ENCODE results near the gene RHPN2.
A peak's percentile ranks its signal among the peaks of the same experiment; 100 is the strongest.

The RHPN2 gene

DNA sequence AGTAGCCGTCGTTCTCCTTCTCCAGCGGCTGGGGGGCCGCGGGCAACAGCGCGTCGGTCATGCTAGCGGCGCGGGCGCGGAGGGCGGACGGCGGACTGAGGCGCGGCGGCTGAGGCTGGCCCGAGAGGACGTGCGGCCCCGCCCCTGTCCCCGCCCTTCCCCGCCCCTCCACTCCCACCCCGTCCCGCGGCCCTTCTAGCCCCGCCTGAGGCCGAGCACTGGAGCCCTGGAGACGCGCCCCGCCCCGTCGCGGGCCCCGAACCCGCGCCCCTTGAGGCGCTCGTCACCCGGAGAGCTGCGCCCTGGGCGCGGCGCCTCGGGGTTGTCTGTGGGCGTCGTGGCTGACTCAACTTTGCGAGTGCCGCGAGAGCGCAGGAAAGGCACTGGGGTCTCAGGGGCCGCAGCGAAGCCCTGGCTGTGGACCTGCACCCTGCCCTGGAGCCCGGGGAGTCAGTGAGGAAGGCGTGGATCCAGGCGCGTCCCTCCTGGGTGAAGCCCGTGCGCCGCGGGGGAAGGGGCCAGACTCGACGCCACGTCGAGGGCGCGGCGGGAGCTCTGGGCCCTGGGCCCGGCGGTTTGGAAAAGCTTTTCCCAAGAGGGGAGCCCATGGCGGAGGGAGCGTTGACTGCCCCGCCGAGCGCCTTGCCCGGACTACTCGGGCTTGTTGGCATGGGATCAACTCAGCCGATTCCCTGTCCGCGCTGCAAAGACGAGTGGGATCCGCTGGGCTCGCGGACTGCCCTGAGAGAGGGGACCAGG, at the start of gene RHPN2:
TSS of gene RHPN2 (minus strand) at position 97 of the 759 bp plus-strand sequence. CDS start at position 61, 36 bp downstream.
- peak; percentile 53 for DNase-seq (ENCODE audit: low read depth)

DNA sequence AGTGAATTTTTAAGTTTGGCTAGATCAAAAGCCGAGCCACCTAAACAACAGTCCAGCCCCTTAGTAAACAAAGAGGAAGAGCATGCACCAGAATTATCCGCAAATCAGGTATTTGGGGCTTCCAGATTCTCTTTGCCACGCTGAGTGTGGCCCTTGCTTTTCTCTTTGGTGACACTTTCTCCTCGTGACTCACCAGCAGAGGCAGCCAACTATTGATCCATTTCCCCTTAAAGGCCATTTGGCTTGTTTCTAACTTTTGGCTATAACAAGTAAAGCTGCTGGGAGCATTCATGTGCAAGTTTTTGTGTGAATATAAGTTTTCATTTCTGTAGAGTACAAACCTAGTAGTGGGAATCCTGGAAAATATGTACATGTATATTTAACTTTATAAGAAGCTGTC, 49.6 kb upstream of the RHPN2 start:
- DNase-seq (ENCODE audit: low read depth): no peak

DNA sequence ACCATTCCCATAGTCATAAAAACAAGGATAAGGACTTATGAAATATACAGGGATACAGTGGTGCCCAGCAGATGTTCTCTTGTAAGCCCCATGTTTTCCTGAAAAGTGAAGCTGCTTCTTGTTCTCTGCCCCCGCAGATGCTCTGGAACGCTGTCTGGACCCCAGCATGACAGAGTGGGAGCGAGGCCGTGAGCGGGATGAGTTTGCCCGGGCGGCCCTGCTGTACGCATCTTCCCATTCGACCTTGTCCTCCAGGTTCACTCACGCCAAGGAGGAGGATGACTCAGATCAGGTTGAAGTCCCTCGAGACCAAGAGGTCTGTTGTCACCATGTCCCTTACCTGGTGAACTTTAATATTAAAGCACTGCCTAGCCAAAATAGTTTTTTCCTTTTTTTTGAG, 46.9 kb upstream of the RHPN2 start:
- no peak for DNase-seq (ENCODE audit: low read depth)

DNA sequence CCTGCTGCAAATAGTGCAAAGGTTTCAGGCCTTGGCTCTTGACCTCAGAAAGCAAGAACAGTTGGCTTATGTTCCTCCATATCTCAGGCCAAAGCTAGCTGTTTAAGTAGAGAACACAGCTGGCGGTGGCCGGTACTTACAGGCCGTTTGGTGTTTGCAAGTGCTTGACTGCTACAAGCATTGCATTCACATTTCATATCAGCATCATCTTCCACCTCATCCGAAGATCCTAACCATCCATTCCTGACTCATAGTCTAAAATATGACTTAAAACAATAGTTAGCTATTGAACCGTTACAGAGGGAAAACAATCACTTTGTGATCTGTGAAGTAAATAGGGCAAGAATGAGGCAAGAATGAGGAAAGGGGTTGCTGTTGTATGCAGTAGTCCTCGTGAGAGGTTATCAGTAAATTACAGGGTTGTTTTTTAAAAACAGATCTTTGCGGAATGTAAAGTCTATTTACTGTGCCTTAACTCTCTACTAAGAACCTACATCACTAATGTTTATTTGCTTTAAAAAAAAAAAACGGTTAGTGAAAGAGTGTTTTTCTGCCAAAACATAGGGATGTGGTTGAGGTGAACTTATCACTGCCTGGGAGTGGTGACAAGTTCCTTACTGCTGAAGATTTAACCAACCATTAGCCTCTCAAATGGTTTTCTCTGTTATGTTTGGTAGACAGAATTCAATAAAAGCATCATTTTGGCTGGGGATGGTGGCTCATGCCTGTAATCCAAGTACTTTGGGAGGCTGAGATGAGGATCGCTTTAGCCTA, 45.6 kb upstream of the RHPN2 start:
- DNase-seq (ENCODE audit: low read depth): no peak

DNA sequence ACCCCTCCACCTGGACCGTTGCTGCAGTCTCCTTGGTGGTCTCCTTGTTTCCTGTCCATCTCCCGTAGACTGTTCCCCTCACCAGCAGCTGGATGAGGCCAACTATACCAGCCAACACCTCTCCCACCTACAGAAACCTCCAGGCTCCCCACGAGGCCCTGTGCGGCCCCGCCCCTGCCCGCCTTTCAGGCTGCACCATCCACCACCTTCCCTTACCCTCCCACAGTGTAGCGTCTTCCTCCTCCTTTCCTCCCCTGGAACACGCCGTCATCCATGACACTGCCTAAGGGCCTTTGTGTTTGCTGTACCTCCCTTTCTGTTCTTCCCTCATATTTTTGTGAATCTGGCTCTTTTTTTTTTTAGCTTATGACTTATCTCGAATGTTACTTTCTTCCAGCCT, 43.5 kb upstream of the RHPN2 start:
- no peak for DNase-seq (ENCODE audit: low read depth)

DNA sequence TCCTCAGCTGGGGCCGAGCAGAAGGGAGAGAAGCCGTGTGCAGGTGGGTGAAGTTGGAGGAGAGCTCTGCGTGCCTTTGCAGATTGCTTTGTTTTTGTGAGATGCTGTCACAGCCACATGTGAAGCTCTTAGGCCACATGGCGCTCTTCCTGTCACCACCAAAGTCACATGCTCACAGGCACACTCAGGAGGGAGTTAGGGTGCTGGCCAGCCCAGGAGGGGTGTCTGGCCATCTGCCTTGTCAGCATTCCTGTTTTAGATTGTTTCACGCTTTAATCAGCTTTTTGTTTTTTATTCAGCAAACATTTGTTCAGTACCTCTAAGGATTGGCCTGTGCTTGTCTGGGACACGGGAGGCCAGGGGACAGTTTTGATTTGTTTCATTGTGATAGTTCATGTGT, 38.2 kb upstream of the RHPN2 start:
- DNase-seq (ENCODE audit: low read depth): no peak

DNA sequence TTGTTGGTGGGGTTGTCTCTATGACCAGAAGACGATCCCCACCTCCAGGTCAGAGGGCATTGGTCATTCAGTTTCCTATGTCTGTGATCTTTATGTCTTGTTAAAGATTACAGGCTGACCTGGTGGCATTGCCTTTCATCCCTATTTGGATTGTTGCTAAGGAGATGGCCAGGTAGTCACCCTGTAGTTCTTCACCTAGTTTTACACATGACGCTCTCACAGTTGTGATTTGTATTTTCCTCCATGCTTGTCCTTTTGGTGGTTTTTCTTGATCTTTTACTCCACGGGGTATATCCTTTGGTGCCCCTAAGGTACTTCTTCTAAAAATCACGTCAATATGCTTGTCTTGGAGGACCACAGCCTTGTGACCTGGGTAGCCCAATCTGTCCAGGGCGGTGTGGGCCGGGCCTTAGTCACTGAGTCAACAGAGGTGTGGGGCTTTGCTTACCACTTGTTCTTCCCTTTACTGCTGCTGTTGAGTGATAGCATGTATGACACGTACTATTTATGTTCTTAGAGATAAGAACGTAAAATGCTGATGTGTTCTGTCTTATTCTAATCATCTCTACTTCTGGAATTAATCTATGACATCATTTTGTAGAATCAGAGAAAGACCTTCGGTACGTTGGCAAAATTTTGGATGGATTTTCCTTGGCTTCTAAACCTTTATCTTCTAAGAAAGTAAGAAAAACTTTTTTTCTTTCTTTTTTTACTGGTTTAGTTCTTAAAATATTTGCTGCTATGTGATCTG, 36.4 kb upstream of the RHPN2 start:
- no peak for DNase-seq (ENCODE audit: low read depth)

DNA sequence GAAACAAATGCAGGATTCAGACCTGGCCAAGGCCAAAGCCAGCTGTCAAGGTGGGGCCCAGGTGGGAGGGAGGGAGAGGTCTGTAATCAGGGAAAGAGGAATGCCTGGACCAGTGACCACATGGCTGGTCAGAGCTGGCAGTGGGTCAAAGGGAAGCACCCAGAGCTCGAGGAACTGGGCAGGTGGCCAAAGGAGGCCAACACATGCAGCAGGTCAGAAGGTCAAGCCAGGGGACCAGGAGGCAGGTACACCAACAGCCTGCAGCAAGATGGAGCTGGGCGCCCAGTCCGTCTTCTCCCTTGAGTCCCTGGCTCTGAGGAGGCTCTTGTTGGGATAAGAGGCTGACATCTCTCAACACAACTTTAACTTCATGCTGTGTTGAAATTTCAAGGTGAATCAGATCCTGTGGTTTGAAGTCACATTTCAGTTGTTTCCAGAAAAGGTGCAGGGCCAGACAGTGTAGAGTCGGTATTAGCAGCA, 33.4 kb upstream of the RHPN2 start:
- DNase-seq (ENCODE audit: low read depth): no peak

DNA sequence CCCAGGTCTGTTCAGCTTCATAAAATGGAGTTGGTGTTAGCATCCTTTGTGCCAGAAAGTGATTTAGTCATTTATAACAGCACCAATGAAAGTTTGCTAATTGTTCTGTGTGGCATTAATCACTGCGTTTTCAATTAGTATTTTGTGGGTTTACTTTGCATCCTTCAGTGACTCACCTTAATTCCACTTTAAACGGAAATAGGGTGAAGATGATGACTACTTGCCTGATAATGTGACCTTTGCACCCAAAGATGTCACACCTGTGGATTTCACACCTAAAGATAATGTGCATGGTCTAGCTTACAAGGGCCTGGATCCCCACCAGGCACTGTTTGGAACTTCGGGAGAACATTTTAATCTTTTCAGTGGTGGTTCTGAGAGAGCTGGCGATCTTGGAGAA, 31.3 kb upstream of the RHPN2 start:
- DNase-seq (ENCODE audit: low read depth): no peak

DNA sequence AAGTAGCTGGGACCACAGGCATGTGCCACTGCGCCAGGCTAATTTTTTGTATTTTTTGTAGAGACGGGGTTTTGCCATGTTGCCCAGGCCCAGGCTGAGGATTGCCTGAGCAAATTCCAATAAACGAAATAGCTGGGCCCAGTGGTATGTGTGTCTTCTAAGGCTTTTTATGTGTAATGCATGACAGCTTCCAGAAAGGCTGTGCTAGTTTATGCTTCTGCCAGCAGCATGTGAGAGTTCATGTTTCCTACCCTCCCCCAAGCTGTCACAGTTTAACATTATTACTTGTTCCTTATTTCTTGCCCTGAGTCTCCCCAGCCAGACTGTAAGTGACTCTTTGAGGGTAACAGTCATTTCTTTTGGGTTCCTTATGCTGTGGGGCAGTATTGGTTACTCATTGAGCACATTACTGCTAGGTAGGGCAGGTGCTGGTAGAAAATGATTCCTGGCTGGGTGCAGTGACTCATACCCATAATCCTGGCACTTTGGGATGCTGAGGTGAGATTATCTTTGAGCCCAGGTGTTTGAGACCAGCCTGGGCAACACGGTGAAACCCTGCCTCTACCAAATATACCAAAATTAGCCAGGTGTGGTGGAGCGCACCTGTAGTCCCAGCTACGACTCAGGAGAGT, 29.9 kb upstream of the RHPN2 start:
- no peak for DNase-seq (ENCODE audit: low read depth)

DNA sequence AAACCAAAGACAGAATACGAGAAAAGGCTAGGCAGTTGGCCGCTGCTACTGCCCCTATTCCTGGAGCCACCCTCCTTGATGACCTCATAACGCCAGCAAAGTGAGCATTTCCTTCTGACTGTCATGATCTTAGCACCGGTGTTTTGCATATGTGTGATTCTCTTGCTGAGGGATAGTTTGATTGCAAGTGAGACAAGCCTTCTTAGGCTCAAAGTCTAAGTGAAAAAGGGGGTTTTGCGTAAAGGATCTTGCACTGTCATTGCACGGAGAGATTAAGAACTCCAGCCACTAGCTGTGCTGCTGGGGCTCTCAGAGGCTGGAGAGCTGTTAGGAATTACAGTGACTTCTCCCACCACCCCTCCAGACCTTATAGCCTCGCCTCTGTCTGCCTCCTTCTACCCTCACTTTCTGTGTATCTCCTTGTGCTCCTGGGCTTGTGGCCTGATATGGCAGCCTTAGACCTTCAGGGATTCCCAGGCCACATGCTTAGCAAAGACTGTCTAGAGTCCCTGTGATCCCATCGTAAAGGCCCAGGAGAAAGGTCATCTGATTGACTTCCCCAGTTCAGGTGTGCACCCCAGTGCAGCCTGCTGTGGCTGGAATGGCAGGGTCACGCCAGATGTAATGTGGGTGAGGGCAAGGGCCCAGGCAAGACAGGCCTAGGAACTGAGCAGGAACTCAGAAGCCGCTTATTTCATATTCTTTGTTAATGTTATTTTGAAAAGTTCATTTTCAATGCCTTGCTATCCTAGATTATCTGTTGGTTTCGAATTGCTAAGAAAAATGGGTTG, 28.9 kb upstream of the RHPN2 start:
- DNase-seq (ENCODE audit: low read depth): no peak

DNA sequence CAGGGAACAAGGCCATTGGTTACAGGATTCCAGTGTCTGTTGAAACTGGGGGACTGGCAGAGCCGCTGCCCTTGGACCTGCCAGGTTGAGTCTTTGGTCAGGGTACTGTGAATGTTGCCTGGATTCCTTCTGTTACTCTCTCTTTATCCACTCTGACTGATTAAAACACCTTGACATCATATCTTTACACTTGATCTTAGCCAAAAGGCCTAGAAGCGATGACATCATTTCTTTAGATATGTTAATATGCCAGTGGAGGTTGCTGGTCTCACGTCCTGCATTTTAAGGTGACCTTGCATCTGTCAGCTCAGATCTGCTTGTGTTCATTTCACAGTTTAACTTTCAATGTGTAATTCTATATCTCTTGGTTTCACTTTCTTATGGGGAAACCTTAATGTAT, 25.5 kb upstream of the RHPN2 start:
- DNase-seq (ENCODE audit: low read depth): no peak

DNA sequence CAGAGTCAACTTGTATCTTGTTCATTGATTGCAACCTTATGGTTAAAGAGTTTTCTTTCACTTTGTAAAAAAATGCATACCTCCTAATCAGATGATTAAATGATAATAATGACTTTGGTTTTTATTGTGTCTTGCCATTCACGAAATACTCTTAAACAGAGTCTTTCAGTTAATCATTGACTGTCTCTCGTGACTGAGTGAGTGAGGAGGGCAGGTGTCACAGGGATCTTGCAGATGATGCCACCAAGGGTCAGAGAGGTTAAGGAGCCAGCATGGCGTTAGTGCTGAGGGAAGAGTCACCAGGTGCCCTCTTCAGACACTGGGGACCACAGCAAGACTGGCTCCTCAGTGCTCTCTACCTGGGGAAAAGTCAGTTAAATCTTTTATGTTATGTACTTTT, 24.3 kb upstream of the RHPN2 start:
- no peak for DNase-seq (ENCODE audit: low read depth)

DNA sequence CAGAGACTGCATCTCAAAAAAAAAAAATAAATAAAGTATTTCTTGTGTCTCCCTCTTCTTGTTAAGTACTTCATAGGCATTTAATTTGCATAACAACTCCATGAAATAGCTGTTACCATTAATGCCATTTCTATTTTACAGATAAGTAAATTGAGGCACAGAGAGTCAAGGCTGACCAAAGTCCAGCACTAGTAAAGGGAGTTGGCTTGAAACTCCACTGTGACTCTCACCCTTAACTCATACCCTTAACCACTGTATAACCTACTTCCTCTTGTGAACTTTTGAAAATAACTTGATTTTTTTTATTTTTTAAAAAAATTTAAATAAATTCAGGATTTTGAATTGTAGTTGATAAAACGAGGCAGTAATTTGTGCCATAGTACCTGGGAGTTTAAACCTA, 22.3 kb upstream of the RHPN2 start:
- no peak for DNase-seq (ENCODE audit: low read depth)

DNA sequence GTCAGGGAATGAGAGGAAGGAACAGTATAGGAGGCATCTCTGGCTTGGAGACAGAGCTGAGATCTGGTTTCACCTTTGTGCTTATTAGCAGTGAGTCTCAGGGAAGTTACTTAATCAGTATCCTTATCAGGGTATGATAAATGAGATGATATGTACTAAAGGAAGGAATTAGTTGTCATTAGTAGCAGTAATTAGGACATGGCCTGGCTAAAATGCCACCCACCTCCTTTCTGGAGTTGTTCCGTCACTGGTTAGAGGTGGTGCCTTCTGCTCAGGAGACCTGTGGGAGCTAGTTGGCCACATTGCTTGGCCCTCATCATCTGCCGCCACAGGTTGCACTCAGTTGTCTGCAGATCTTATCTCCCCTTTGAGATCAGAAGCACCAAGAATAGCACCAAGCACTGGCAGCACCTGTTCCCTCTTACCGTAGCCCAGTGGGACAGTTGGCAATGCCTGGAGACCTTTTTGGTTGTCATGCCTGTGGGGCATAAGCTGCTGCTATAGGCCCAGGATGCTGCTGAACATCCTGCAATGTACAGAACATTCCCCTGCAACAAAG, 21.0 kb upstream of the RHPN2 start:
- DNase-seq (ENCODE audit: low read depth): no peak

DNA sequence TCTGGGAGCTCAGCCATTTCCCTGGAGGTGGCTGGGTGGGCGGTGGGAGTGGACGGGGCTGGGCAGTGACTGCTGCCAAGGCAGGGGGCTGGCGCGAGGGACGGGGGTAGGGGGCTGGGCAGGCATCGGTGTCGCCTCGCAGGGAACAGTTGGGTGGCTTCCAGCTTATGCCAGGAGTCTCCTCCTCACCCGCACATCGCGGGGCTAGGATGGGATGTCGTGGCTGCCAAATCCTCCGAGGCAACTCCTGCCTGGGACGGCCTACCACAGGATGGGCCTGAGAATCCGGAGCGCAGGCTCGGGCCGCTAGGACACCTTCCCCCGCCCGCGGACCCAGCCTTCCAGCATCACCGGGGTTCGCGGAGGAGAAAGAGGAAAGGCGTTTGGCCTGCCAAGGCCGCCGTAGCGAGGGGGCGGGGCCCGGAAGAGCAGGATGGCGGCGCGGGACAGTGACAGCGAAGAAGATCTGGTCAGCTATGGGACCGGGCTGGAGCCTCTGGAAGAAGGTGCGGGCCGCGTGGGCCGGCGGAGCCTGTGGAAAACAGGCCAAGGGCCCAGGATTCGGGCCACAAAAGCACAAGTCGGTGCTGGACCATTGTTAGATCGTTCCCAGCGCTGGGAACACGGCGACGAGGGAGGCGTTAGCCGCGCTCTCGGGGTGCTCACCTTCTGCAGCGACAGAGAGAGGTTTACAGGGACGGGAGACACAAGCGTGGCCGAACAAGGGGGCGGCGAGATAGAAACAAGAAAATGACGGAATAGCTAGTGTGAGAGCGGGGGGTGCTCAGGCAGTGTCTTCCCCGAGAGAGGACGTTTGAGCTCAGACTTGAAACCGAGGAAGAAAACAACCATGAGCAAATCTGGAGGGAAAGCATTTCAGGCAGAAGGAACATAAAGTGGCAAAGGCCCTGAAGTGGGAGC, 16.3 kb upstream of the RHPN2 start, which contains the start of gene GPATCH1:
TSS of gene GPATCH1 (plus strand) at position 421 of the 921 bp plus-strand sequence. CDS start at position 434, 13 bp downstream.
- peak; percentile 69 for DNase-seq (ENCODE audit: low read depth)

DNA sequence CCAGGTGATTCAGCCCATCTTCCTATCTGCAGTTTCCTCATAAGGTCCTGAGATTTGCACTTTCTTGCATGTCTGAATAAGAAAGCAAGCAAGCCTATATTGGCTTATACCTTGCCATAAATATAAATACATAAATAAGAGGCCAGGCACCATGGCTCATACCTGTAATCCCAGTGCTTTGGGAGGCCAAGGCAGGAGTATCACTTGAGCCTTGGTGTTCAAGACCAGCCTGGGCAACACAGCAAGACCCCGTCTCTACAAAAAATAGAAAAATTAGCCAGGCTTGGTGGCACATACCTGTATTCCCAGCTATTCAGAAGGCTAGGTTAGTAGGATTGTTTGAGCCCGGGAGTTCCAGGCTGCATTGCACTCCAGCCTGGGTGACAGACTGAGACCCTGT, 10.8 kb upstream of the RHPN2 start:
- DNase-seq (ENCODE audit: low read depth): no peak

DNA sequence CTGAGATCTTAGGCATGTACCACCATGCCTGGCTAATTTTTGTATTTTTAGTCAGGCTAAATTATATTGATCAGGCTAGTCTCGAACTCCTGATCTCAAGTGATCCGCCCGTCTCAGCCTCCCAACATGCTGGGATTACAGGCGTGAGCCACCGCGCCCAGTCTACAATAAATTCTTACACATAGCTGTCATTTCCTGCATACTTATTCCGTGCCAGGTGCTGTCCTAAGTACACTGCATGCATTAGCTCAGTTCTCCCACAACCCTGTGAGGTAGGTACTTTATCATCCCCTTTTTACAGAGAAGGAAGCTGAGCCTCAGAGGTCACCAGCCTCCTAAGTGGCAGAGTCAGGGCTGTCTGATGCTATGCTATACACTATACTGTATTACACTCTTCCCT, 7.2 kb upstream of the RHPN2 start:
- no peak for DNase-seq (ENCODE audit: low read depth)

DNA sequence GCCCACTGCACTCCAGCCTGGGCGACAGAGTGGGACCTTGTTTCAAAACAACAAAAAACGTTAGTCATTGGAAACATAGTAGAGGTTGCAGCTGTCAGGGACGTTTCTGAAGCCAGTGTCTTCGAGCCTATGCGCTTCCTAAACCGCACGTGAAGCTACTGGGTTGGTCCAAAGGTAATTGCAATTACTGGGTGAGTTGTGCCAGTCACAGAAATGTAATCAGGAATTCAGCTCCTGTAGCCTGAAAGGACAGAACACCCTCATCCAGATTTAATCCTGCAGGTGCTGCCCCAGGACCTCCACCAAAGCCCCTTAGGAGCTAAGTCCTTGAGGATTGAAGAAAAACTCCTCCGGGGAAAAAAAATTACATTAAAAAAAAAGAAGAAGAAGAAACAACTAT, 2.4 kb upstream of the RHPN2 start:
- DNase-seq (ENCODE audit: low read depth): no peak

DNA sequence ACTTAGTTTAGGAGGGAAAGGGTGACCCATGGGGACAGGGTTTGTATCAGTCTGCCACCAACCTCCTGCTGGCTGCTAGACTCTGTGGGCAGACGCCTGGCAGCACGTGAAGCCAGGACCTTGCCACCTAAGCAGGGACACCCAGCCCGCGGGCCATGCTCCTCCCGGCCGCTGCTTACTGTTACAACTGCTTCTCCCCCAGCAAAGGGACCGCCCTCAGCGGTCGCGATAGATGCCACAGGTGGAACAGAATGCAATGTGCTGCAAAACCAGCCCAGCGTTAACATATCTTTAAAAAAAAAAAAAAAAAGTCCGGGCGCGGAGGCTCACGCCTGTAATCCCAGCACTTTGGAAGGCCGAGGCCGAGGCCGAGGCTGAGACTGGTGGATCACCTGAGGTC, 1.9 kb upstream of the RHPN2 start:
- no peak for DNase-seq (ENCODE audit: low read depth)
